ENCODE results near the gene ZNF23.

The ZNF23 gene

DNA sequence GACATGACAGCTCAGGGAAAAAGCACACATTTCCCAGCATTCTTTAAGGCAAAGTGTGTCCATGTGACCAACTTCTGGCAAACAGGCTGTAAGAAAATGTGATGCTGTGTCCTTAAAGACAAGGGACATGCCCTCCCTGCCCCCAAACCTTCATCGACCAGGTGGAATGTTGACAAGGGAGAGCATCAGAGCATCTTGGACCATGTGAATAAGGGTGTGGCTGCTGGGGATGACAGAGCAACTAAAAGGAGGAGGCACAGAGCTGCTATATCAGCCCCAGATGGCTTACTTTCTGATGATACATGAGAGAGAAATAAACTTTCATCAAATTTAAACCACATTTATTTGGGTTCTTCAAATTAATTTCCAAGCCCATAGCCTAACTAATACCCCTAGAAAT, 2.2 kb upstream of the ZNF23 start:
- no peak for DNase-seq (ENCODE audit: low read depth in 1 of 2, low spot score in 1 of 2)
- TF ChIP-seq REST (IDR thresholded peaks at IDR 0.05; ENCODE audit: insufficient replicate concordance, low read depth) (no peak), POLR2AphosphoS5 (IDR thresholded peaks at IDR 0.05; ENCODE audit: low read depth) (no peak), SPI1 (IDR thresholded peaks at IDR 0.05; ENCODE audit: borderline replicate concordance, low read depth) (no peak), CTCF (IDR thresholded peaks at IDR 0.05; ENCODE audit: insufficient read depth, low read length) (no peak), GABPA (IDR thresholded peaks at IDR 0.05; ENCODE audit: low read depth) (no peak)

DNA sequence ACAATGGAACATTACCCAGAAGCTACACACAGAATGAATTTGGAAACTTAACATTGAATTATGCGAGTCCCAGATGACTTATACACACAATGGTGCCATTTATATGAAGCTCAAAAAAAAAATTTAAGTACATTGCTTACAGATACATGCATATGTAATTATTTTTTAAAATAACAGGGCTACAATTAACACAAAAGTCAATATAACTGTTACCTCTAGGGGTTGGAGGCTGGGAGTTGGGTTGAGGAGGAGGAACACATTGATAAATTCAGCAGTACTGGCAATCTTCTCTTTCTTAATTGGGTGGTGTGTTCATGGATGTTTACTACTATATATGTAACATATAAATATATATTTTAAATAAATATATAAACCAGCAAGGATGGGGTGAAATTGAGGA, 1.1 kb downstream of the ZNF23 start:
- no peaks in the 10 kb centered on the region for H3K27me3 ChIP-seq (ENCODE audit: insufficient read depth, poor library complexity, severe bottlenecking)
- peak overlapping the region; percentile 92; the same call in 1 of the 2 replicates for H3K27ac ChIP-seq (replicated peaks)
- peak overlapping the region; percentile 95 for H3K4me3 ChIP-seq (replicated peaks; ENCODE audit: insufficient read depth, low read length)
- no peak for TF ChIP-seq POLR2AphosphoS5 (IDR thresholded peaks at IDR 0.05; ENCODE audit: low read depth)
- TF ChIP-seq CTCF (IDR thresholded peaks at IDR 0.05; ENCODE audit: insufficient read depth, low read length), result no peak
- TF ChIP-seq REST (IDR thresholded peaks at IDR 0.05; ENCODE audit: insufficient replicate concordance, low read depth), result no peak
- TF ChIP-seq GABPA (IDR thresholded peaks at IDR 0.05; ENCODE audit: low read depth), result no peak
- TF ChIP-seq SPI1 (IDR thresholded peaks at IDR 0.05; ENCODE audit: borderline replicate concordance, low read depth), result no peak
- DNase-seq (ENCODE audit: low read depth in 1 of 2, low spot score in 1 of 2), result no peak

More for the DNA sequence above, 2.2 kb upstream of the ZNF23 start:
- Histone ChIP-seq H3K27me3 (ENCODE audit: insufficient read depth, poor library complexity, severe bottlenecking) (no peaks in the 10 kb centered on the region), H3K4me3 (replicated peaks; ENCODE audit: insufficient read depth, low read length) (no peak overlapping the region), H3K27ac (replicated peaks) (no peak overlapping the region)

DNA sequence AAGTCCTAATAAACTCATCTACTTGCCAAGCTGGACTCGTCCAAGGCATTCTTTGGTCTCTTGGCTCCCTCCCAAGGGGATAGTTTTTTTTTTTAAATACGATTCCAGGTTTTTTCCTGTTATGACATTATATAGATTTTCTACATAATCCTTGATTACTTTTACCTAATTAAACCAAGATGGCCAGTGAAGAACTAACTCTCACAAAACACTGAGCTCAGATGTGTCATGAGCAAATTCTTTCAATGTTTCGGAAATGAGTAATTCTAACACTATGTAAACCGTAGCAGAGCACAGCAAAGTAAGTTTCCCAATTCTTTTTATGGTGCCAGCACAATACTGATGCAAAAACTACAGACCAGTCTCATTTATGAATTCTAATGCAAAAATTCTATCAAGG, 1.8 kb downstream of the ZNF23 start:
- DNase-seq (ENCODE audit: low read depth in 1 of 2, low spot score in 1 of 2), result no peak
- H3K27ac ChIP-seq (replicated peaks), result no peak overlapping the region
- TF ChIP-seq POLR2AphosphoS5 (IDR thresholded peaks at IDR 0.05; ENCODE audit: low read depth), result no peak
- no peak for TF ChIP-seq CTCF (IDR thresholded peaks at IDR 0.05; ENCODE audit: insufficient read depth, low read length)
- TF ChIP-seq GABPA (IDR thresholded peaks at IDR 0.05; ENCODE audit: low read depth), result no peak
- TF ChIP-seq REST (IDR thresholded peaks at IDR 0.05; ENCODE audit: insufficient replicate concordance, low read depth), result no peak
- TF ChIP-seq SPI1 (IDR thresholded peaks at IDR 0.05; ENCODE audit: borderline replicate concordance, low read depth), result no peak
- H3K27me3 ChIP-seq (ENCODE audit: insufficient read depth, poor library complexity, severe bottlenecking), result no peaks in the 10 kb centered on the region
- H3K4me3 ChIP-seq (replicated peaks; ENCODE audit: insufficient read depth, low read length), result no peak overlapping the region

Data from HL-60 (cell line).